Globus pallidus (tissue), 1 donor: ENCODE measurements around the gene ANGPTL2.
A peak's percentile ranks its signal among the peaks of the same experiment; 100 is the strongest.
"Not testable (repeated sequence)": the region's sequence is repeated elsewhere in the genome, so short reads cannot be mapped to it uniquely, and the experiment has no call there.

Source experiments
- DNase-seq: peaks from one replicate; pipeline ENCODE4 v3.0.0-alpha.2; 2015; ENCODE audit warnings: low spot score

ANGPTL2 gene

DNA sequence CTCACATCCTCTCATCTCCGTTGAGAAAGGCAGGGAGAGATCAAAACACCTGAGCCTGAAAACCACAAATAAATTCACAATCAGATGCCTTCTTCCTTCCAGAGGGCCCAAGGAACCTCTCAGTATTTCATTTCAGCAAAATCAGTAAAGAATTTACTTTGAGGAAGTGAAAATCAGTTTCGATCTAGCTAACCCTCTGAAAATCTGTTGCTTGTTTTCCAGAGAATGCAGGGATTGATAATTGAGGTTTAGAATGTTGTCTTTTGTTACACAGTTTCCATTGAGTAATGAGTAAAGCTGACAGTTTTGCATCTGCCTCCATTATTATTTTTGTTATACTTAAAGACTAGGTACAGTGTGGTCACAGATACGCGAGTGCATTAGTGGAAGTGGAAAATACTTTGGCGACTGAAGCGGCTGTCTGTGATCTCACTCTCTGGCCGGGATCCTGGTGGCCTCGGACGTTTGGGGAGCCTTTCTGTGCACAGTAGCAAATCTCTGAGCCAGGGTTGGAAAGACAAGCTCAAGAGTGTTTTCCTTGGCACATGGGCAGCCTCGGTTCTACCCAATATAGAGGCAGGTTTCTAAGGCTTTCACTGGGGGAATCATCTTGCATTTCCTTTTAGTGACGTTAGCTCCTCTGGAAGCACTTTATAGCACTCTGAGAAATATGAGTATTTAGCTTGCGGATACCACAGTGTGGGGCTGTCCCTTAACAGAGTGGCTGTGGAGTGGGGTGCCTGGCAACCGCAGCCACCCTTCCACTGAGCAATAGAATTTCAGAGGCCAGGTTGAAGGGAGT, 32.2 kb upstream of the ANGPTL2 start:
- peak; percentile 85 for DNase-seq

- DNase-seq = no peak
Observed at GRCh38 chr9:127154003-127154389, 31.6 kb upstream of the ANGPTL2 start.

DNA sequence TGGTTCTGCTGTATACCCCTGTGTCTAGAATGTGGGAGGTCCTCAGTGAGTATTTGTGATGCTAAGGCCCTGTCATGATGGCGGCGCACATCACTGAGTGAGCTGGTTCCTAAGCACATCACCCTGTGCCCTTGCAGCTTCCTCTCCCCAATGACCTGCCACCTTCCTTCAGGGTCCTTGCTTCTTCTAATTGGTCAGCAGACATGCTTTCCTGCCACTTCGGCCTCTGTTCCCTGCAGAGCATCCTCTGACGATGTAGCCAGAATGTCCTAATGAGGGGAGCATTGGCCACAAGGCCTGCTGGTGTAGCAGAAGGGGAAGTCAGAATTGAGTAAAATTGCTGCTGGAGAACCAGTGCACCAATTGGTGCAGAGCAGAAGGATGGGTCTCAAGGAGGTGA, 31.1 kb upstream of the ANGPTL2 start:
- no peak for DNase-seq

DNA sequence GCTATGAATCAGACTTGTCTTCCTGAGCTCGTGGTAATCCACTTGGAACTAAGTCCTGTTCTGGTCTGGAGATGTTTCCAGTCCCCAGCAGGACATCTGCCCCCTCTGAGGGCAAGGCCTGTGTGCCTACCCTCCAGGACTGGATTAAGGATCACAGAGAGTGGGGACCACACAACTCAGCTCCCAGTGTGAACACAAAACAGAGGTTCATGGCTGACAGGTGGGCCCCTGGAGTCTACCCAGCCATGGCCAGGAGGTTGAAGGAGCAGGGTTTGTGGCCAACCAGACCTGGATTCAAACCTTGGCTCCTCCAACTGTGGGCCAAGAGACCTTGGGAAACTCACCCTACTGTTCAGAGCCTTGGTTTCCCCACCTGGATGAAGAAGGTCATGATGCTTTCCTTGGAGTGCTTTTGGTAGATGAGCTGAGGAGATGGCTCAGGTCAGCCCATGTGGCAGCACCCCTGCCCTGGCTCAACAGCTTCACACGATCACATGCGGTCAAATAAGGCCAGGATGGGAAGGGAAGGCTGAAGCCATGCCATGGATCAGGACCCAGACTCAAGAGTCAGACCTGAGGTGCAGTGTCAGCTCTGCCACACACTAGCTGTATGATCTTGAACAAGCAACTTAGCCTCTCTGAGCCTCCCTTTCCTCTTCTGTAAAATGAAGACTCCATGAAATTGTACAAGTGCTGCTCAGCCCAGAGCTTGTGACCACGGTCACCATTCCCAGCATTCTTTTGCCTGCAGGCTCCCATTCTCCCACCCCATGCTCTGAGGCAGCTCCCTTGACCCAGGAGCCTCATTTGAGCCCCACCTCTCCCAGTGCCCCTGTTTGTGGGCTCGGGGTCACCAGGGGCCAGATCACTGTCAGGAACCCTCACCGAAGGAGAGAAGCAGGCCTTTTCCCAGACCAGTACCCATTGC, 27.3 kb upstream of the ANGPTL2 start:
- DNase-seq = no peak

DNA sequence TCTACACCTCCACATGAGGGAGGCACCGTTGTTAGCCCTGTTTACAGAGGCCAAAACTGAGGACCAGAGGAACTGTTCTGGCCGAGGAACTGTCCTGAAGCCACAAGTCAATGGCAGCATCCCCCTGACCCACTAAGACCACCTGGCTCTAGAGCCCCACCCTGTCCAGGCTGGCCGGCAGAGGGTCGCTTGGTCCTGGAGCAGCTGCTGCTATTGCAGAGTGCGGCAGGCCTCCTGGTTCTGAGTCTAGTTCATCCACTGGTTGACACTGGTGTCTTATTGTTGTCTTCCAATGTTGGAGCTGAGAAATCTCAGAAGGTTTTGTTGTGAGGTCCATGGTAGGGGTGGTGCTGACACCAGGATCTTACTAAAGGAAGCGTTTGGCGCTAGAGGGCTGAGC, 26.6 kb upstream of the ANGPTL2 start:
- DNase-seq = no peak

DNA sequence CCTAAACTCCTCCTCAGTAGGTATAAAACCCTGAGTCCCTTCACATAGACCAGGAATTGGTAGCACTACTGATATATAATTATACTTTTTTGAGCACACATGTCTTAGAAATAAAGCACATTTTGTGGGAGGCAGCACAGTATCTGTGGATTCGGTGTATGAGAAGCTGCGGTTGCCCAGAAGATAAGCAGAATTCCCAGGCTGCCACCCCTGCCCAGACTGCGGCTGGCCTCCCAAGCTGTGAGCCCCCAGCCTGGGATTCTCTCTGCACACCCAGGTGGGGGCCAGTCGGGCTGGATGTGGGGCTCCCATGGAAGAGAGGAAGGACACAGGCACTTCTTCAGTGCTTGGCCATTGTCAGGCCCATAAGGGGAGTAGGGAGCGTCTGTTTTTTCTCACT, 25.6 kb upstream of the ANGPTL2 start:
- no peak for DNase-seq

DNA sequence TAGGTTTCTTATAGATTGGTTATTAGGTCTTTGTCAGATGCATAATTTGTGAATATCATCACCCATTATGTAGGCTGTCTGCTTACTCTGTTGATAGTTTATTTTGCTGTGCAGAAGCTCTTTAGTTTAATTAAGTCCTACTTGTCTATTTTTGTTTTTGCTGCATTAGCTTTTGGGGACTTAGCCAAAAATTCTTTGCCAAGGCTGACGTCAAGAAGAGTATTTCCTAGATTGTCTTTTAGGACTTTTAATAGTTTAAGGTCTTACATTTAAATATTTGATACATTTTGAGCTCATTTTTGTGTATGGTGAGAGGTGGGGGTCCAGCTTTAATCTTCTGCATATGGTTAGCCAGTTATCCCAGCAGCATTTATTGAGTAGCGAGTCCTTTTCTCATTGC, 24.8 kb upstream of the ANGPTL2 start:
- no peak for DNase-seq

DNA sequence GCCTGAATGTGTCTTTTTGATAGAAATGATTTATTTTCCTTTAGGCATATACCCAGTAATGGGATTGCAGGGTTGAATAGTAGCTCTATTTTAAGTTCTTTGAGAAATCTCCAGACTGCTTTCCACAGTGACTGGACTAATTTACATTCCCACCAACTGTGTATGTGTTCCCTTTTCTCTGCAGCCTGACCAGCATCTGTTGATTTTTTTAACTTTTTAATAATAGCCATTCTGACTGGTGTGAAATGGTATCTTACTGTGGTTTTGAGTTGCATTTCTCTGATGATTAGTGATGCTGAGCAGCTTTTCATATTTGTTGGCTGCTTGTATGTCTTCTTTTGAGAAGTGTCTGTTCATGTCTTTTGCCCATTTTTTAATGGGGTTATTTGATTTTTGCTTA, 24.4 kb upstream of the ANGPTL2 start:
- not testable (repeated sequence) for DNase-seq

GRCh38 chr9:127144670-127145445, 22.4 kb upstream of the ANGPTL2 start:
- peak; percentile 47 for DNase-seq

DNA sequence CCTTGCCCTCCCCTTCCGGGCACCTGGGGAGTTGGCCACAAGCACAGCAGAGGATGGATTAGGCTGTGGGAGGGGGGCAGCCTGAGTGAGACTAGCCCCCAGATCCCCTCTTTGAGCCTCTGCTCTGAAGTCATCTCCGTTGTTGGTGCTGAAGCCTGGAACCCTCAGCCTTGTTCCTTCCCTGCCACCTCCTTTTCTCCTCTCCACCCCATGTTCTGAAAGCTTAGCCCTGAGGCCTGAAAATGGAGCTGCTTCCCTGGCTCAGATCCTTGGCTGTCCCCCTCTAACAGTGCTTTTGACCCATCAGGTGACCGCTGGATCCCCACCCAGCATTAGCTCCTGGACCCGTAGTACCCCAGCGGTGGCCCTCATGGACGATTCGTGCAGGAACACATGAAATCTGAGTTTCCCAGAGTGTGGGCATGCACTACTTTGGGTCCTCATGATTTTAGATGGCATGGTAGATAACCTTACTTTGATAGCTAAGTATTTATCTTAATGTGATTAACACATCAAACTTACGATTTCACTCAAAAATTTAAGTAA, 21.6 kb upstream of the ANGPTL2 start:
- DNase-seq = no peak

- no peak for DNase-seq
Observed at GRCh38 chr9:127142931-127143464, 20.6 kb upstream of the ANGPTL2 start.

DNA sequence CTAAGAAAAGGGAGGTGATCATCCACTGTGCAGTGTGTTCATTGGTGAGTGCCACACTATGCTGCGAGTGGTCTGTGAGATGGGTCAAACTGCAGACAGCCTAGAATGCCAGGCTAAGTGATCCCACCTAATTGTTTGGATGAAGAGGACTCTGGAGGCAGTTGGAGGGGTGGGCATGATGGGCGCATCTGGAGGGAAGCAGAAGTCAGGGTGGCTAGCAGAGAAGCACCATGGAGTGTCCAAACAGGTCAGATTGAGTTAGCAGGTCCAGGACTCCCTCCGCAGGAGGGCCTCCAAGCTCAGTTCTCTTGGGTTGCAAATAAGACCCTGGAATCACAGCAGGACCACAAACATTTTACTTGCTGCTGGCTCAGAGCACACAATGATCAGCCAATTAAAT, 19.9 kb upstream of the ANGPTL2 start:
- no peak for DNase-seq

DNA sequence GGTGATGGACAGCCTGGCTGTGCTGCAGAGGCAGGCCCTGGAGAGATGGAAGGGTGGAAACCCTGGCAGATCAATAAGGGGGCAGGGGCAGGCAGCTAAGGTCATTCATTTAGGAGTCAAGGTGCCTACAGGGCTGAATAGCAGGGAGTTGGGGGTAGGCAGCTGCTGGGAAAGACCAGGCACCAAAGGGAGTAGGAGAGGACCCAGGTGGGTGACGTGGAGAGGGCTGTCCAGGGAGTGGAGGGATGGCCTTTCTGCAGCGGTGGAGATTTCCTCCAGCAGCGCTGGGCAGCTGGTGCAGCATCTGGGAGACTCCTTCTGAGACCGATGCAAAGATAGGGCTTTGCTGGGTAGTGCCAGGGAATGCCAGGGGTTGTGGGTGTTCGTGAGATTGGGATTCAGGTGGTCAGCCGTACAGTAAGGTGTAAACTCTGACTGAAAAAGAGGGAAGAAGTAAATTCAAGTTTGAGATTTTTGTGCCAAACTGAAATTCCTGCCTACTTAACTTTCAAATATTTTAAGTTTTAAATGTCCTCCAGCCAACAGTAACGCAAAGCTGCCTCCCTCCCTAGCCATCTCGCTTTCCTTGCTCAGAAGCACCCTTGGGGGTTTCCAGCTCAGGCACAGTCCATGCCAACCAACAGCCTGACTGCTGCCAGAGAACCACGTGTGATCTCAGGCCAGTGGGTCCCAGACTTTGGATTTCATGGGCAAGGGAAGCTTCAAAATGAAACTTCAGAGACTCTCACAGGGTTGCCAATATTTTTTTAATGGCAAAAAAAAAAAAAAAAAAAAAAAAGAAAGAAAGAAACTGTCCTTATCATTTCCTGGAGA, 18.6 kb upstream of the ANGPTL2 start:
- no peak for DNase-seq

GRCh38 chr9:127140181-127140580, 17.7 kb upstream of the ANGPTL2 start:
- DNase-seq = no peak

DNA sequence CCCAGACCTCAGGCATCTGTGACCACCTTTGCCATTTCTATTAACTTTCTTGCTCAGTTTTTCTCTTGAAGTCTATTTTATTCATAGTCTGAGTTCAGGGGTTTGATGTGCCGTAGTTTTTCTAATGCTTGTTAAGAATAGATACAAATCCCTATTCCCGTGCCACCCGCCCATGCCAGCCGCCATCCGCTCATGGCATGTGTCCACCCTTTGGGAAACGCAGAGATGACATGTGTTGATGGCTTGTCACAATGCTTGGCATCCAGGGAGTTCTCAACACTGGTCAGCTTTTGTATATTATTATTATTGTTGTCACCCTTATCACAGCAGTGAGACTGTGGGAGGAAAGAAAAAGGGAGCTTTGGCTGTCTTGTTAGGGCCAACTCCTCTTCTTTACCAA, 17.3 kb upstream of the ANGPTL2 start:
- DNase-seq = no peak

GRCh38 chr9:127139071-127139731, 16.8 kb upstream of the ANGPTL2 start:
- no peak for DNase-seq

DNA sequence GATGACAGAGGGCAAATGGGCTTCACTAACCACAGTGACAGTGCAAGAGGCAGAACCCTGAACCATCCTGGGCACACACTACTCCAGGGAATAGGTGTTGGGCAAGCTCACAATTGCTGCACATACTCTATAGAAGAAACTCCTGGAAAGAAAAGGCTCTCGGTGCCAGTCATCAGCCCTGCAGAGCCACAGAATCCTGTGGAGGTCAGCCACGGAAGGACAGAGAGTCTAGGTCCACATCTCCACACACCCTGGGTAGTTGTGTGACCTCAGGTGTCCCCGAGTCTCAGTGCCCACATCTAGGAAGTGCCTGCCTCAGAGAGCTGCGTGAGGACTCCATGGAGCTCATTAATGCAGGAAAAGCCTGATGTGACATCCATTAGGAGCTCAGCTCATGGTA, 16.0 kb upstream of the ANGPTL2 start:
- no peak for DNase-seq

DNA sequence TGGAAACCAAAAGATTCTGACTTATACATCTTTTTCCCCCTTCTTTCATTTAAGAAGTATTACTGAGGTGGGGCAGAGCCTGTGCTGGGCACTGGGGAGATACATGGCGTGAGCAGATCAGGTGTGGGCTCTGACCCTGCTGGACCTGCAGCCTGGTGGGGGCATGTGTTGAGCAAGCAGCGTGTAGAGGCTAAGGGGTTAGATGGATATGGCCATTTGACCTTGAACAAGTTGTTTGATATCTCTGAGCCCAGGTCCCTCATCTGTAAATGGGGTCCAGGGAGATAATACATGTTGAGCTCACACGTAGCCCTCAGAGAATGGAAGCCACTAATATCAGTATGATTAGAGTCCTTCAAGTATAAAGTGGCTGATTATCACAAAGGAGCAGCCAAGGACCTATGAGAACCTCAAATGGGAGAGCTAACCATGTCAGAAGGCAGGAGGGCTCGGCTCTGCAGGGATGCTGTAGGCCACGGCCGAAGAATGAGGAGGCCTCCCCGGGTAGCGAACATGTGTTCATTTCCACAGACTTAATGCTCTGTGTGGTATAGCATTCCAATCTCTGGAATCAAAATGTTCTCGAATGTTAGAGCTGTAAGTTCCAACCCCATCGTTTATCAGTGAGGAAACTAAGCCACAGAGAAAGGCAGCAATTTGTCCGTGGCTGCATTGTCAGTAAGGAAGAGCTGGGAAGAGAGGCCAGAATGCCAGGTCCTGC, 15.4 kb upstream of the ANGPTL2 start:
- no peak for DNase-seq

DNA sequence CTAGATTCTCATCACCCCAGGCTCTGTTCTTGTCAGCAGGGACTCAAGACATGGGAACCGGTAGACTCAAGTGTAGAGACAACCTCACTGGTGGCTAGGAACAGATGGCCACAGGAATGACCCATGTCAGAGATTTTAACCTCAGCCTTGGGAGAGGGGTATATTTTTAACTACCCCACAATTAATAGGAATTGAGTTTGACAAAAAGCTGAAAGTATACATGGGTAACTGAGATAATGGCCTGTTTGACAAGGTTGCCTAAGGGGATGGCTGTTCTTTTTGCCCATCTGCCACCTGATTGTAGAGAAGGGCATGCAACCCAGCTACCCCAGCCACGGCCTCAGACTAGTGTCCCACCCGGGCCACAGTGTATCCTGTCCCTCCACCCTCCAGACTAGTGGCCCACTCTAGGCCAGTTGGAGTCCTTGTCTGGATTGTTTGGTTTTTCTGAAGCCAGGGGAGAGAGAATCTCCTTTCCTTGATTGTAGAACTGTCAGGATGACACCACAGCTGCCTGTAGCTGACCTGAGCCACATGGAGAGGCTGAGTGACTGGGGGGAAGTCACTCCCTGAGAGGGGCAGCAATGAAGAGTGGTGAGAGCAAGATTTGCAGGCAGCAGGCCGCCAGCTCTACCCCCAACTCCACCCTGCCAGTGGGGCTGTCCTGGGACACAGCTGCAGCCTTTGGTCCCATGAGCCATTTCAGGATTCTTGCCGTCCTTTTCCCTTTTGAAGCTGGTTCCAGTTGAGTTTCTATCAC, 14.6 kb upstream of the ANGPTL2 start:
- DNase-seq = no peak
